WTC11 (cell line): Measurements from ENCODE around the gene TMEM81. TPM values are rescaled to one million over a fixed set of nuclear protein-coding genes. Genes with fewer than 3 reads are reported as not detected.

Experiments
- ATAC-seq: fragments of 200-7000 bp; cut with Tn5 transposase; 2 replicates; pipeline ENCODE4 v1.10.0; 2021; ENCODE audit warnings: mild to moderate bottlenecking, moderate library complexity
- CTCF ChIA-PET: fragments of 300-600 bp; sonication (Branson Sonifier 250); formaldehyde crosslinking; loops from one replicate; lab custom pipeline; 2021; ENCODE audit warnings: antibody characterized with exemption; lab: Charles Lee
- POLR2A ChIA-PET: fragments of 350-600 bp; sonication (Branson Sonifier 250); formaldehyde crosslinking; loops from one replicate; lab custom pipeline; 2021; ENCODE audit warnings: antibody characterized with exemption; lab: Charles Lee
- DNase-seq: peaks from one replicate; pipeline ENCODE4 v3.0.0; 2021; ENCODE audit warnings: low spot score
- H3K27ac Mint-ChIP-seq: 2 replicates; pipeline ENCODE4 v1.8.0; 2021; ENCODE audit warnings: mixed read lengths
- H3K27me3 Mint-ChIP-seq: 2 replicates; pipeline ENCODE4 v1.8.0; 2021; ENCODE audit warnings: low read depth, mild to moderate bottlenecking, moderate library complexity, mixed read lengths
- H3K36me3 Mint-ChIP-seq: 2 replicates; pipeline ENCODE4 v1.8.0; 2021; ENCODE audit warnings: mixed read lengths
- H3K4me1 Mint-ChIP-seq: 2 replicates; pipeline ENCODE4 v1.8.0; 2022; ENCODE audit warnings: mixed read lengths
- H3K4me3 Mint-ChIP-seq: 2 replicates; pipeline ENCODE4 v1.8.0; 2021; ENCODE audit warnings: mild to moderate bottlenecking, moderate library complexity, mixed read lengths
- H3K9me3 Mint-ChIP-seq: 2 replicates; pipeline ENCODE4 v1.8.0; 2021; ENCODE audit warnings: mixed read lengths
- ATF1 ChIP-seq: sonication (generic); formaldehyde crosslinking; IDR thresholded peaks from 2 replicates; pipeline ENCODE4 v1.8.1; 2023; ENCODE audit warnings: mild to moderate bottlenecking, moderate library complexity, missing genetic modification reagents
- ATF2 ChIP-seq: sonication (generic); formaldehyde crosslinking; IDR thresholded peaks from 2 replicates; pipeline ENCODE4 v1.8.1; 2022; ENCODE audit warnings: low read depth, missing genetic modification reagents, borderline replicate concordance
- E2F4 ChIP-seq: sonication (generic); formaldehyde crosslinking; IDR thresholded peaks from 2 replicates; pipeline ENCODE4 v1.8.1; 2022; ENCODE audit warnings: low read depth, mild to moderate bottlenecking, moderate library complexity, missing genetic modification reagents, borderline replicate concordance
- FOXJ3 ChIP-seq: sonication (generic); formaldehyde crosslinking; IDR thresholded peaks from 2 replicates; pipeline ENCODE4 v1.9.0; 2021; ENCODE audit warnings: missing genetic modification reagents, mild to moderate bottlenecking, borderline replicate concordance
- IRF2 ChIP-seq: sonication (generic); formaldehyde crosslinking; IDR thresholded peaks from 2 replicates; pipeline ENCODE4 v1.8.0; 2022; ENCODE audit warnings: low read depth, missing genetic modification reagents, borderline replicate concordance
- NFATC4 ChIP-seq: fragments of 250-450 bp; sonication (Bioruptor Pico); IDR thresholded peaks from 2 replicates; pipeline ENCODE4 v1.9.0; 2021; ENCODE audit warnings: mild to moderate bottlenecking
- NR1H2 ChIP-seq: sonication (generic); formaldehyde crosslinking; IDR thresholded peaks from 2 replicates; pipeline ENCODE4 v1.9.0; 2021; ENCODE audit warnings: mild to moderate bottlenecking, moderate library complexity, missing genetic modification reagents
- NR3C1 ChIP-seq: sonication (generic); formaldehyde crosslinking; conservative IDR thresholded peaks from 2 replicates; pipeline ENCODE4 v1.8.1; 2023; ENCODE audit warnings: low read depth, mild to moderate bottlenecking, missing genetic modification reagents
- PREB ChIP-seq: sonication (generic); formaldehyde crosslinking; IDR thresholded peaks from 2 replicates; pipeline ENCODE4 v1.8.1; 2022; ENCODE audit warnings: mild to moderate bottlenecking, missing genetic modification reagents, moderate library complexity, borderline replicate concordance
- RELA ChIP-seq: sonication (generic); formaldehyde crosslinking; IDR thresholded peaks from 2 replicates; pipeline ENCODE4 v1.8.1; 2022; ENCODE audit warnings: missing genetic modification reagents, mild to moderate bottlenecking, borderline replicate concordance
- TCF7 ChIP-seq: sonication (generic); formaldehyde crosslinking; IDR thresholded peaks from 2 replicates; pipeline ENCODE4 v1.8.0; 2022; ENCODE audit warnings: mild to moderate bottlenecking, low read depth, missing genetic modification reagents, moderate library complexity
- TEAD1 ChIP-seq: sonication (generic); formaldehyde crosslinking; IDR thresholded peaks from 2 replicates; pipeline ENCODE4 v1.8.0; 2022; ENCODE audit warnings: mild to moderate bottlenecking, missing genetic modification reagents
- USF1 ChIP-seq: sonication (generic); formaldehyde crosslinking; IDR thresholded peaks from 2 replicates; pipeline ENCODE4 v1.8.0; 2022; ENCODE audit warnings: mild to moderate bottlenecking, missing genetic modification reagents
- ZNF281 ChIP-seq: sonication (generic); formaldehyde crosslinking; IDR thresholded peaks from 2 replicates; pipeline ENCODE4 v1.8.0; 2023; ENCODE audit warnings: mild to moderate bottlenecking, missing genetic modification reagents
- ZNF416 ChIP-seq: fragments of 250-450 bp; sonication (Bioruptor Pico); IDR thresholded peaks from 2 replicates; pipeline ENCODE4 v1.9.0; 2021; ENCODE audit warnings: mild to moderate bottlenecking, inconsistent platforms
- ZNF425 ChIP-seq: fragments of 250-450 bp; sonication (Bioruptor Pico); conservative IDR thresholded peaks from 2 replicates; pipeline ENCODE4 v1.9.0; 2021; ENCODE audit warnings: mild to moderate bottlenecking
- total RNA-seq: library from RNA; stranded (reverse); gene quantifications from 3 replicates; pipeline ENCODE4 v1.2.3, GENCODE V29; 2021
- TF ChIP-seq, protein P1 (sequence below): sonication (generic); formaldehyde crosslinking; IDR thresholded peaks from 2 replicates; pipeline ENCODE4 v1.8.0; 2023; ENCODE audit warnings: missing genetic modification reagents
- TF ChIP-seq, protein P2 (sequence below): sonication (generic); formaldehyde crosslinking; IDR thresholded peaks from 2 replicates; pipeline ENCODE4 v1.8.1; 2022; ENCODE audit warnings: mild to moderate bottlenecking, moderate library complexity, missing genetic modification reagents
- TF ChIP-seq, protein P3 (sequence below): sonication (generic); formaldehyde crosslinking; conservative IDR thresholded peaks from 2 replicates; pipeline ENCODE4 v1.8.1; 2022; ENCODE audit warnings: mild to moderate bottlenecking, missing genetic modification reagents
- TF ChIP-seq, protein P4 (sequence below): fragments of 250-450 bp; sonication (Bioruptor Pico); IDR thresholded peaks from 2 replicates; pipeline ENCODE4 v1.8.0; 2021; ENCODE audit warnings: mild to moderate bottlenecking

TMEM81 gene
- total RNA-seq, 1 experiment from 2014 or later = 7.5 TPM

DNA sequence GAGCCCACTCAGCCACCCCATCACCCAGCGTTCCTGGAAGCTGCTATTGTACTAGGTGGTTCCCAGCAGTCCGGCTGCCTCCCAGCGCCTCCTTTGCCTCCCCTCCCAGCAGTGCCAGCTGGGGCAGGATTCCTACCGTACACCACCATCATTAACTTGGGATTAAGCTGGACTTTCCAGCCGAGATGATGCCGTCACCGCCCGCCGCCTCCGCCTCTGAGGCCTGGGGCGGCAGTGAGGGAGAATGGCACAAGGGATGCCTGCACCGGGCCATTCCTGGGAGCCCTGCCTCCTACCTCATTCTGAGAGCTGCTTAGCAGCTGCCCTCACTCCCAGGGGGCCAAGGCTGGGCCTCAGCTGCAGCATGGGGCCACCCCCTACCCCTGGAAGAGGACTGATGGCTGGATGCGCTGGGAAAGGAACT lies 28.1 kb downstream of the TMEM81 start:
- Mint-ChIP-seq H3K36me3 (no peaks in the 10 kb centered on the region), H3K9me3 (no peaks in the 10 kb centered on the region), H3K27ac (no peak overlapping the region), H3K27me3 (no peaks in the 10 kb centered on the region), H3K4me1 (peaks cover under 1% of the 10 kb centered on the region; the same call in 1 of the 2 replicates), H3K4me3 (no peak overlapping the region)
- POLR2A ChIA-PET = no interaction called here
- CTCF ChIA-PET = interaction anchor here (1.6 to 1.7 kb wide), 3 partner anchors 67 to 249 kb away, joined by 4 to 5 read pairs (median 4); no protein-coding TSS in a partner anchor
- DNase-seq = no peak
- no peak for ATAC-seq
- TF ChIP-seq USF1 (CRISPR knock-in tag) = no peak
- TF ChIP-seq, protein P1, sequence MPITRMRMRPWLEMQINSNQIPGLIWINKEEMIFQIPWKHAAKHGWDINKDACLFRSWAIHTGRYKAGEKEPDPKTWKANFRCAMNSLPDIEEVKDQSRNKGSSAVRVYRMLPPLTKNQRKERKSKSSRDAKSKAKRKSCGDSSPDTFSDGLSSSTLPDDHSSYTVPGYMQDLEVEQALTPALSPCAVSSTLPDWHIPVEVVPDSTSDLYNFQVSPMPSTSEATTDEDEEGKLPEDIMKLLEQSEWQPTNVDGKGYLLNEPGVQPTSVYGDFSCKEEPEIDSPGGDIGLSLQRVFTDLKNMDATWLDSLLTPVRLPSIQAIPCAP = no peak
- no peak for TF ChIP-seq NFATC4
- TF ChIP-seq FOXJ3 (CRISPR knock-in tag) = no peak
- no peak for TF ChIP-seq E2F4 (CRISPR knock-in tag)
- TF ChIP-seq, protein P2, sequence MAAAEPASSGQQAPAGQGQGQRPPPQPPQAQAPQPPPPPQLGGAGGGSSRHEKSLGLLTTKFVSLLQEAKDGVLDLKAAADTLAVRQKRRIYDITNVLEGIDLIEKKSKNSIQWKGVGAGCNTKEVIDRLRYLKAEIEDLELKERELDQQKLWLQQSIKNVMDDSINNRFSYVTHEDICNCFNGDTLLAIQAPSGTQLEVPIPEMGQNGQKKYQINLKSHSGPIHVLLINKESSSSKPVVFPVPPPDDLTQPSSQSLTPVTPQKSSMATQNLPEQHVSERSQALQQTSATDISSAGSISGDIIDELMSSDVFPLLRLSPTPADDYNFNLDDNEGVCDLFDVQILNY (CRISPR knock-in tag) = no peak
- no peak for TF ChIP-seq ATF1
- no peak for TF ChIP-seq PREB (CRISPR knock-in tag)
- TF ChIP-seq RELA (CRISPR knock-in tag) = no peak
- TF ChIP-seq ZNF416 (CRISPR knock-in tag) = no peak
- TF ChIP-seq ZNF281 (CRISPR knock-in tag) = no peak
- TF ChIP-seq IRF2 (CRISPR knock-in tag) = no peak

GRCh38 chr1:205054013-205054412 lies 30.2 kb downstream of the TMEM81 start:
- CTCF ChIA-PET = interaction anchor here (0.9 to 4.2 kb wide), 2 partner anchors 10 to 65 kb away, joined by 3 to 25 read pairs; no protein-coding TSS in a partner anchor
- H3K27me3 Mint-ChIP-seq = no peaks in the 10 kb centered on the region
- H3K27ac Mint-ChIP-seq = no peak overlapping the region
- POLR2A ChIA-PET = no interaction called here
- no peak overlapping the region for H3K4me3 Mint-ChIP-seq
- DNase-seq (no peak), ATAC-seq (peak; percentile 14; the same call in 1 of the 2 replicates)
- no peaks in the 10 kb centered on the region for H3K9me3 Mint-ChIP-seq
- no peaks in the 10 kb centered on the region for H3K36me3 Mint-ChIP-seq
- no peaks in the 10 kb centered on the region for H3K4me1 Mint-ChIP-seq
- TF ChIP-seq, protein P3, sequence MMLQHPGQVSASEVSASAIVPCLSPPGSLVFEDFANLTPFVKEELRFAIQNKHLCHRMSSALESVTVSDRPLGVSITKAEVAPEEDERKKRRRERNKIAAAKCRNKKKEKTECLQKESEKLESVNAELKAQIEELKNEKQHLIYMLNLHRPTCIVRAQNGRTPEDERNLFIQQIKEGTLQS (CRISPR knock-in tag) = no peak
- TF ChIP-seq, protein P1 = no peak
- TF ChIP-seq, protein P4, sequence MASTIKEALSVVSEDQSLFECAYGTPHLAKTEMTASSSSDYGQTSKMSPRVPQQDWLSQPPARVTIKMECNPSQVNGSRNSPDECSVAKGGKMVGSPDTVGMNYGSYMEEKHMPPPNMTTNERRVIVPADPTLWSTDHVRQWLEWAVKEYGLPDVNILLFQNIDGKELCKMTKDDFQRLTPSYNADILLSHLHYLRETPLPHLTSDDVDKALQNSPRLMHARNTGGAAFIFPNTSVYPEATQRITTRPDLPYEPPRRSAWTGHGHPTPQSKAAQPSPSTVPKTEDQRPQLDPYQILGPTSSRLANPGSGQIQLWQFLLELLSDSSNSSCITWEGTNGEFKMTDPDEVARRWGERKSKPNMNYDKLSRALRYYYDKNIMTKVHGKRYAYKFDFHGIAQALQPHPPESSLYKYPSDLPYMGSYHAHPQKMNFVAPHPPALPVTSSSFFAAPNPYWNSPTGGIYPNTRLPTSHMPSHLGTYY = no peak
- no peak for TF ChIP-seq ATF2
- no peak for TF ChIP-seq ATF1
- TF ChIP-seq NR3C1 = no peak
- TF ChIP-seq TEAD1 (CRISPR knock-in tag) = no peak
- no peak for TF ChIP-seq TCF7 (CRISPR knock-in tag)
- no peak for TF ChIP-seq NR1H2 (CRISPR knock-in tag)
- no peak for TF ChIP-seq ZNF425 (CRISPR knock-in tag)
